Colon (tissue), 2 donors: ENCODE data around the gene IKZF3.
"Not testable (repeated sequence)": the region's sequence is repeated elsewhere in the genome, so short reads cannot be mapped to it uniquely, and the experiment has no call there.

Experiments used
- FAIRE-seq: peaks from 2 replicates; lab custom pipeline; 2012; peaks lifted over from hg19 to GRCh38; lab: Jason Lieb, UNC
- donor health status: control.
- donor health status: control.

The IKZF3 gene

DNA sequence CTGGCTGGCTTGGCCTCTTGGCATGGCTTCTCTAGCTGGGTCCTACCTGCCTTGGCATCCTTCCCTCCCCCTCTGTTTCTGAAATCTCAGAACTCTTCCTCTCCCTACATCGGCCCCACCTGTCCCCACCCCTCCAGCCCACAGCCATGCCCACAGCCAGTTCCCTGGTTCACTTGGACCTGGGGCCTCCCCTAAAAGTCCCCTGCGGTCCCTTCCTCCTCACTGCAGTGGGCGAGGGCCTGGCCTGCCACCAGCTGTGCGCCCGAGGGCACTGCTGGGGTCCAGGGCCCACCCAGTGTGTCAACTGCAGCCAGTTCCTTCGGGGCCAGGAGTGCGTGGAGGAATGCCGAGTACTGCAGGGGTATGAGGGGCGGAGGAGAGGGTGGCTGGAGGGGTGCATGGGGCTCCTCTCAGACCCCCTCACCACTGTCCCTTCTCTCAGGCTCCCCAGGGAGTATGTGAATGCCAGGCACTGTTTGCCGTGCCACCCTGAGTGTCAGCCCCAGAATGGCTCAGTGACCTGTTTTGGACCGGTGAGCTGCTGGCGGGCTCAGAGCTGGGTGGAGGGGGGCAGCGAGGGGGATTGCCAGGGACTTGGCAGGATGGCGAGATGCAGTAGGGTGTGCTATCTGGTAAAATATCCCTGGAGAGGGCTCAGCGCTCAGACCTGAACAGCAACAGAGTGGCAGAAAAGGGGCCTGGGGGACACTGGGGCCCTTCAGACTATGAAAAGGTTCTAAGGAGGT lies 147.9 kb downstream of the IKZF3 start:
- no peak for FAIRE-seq

DNA sequence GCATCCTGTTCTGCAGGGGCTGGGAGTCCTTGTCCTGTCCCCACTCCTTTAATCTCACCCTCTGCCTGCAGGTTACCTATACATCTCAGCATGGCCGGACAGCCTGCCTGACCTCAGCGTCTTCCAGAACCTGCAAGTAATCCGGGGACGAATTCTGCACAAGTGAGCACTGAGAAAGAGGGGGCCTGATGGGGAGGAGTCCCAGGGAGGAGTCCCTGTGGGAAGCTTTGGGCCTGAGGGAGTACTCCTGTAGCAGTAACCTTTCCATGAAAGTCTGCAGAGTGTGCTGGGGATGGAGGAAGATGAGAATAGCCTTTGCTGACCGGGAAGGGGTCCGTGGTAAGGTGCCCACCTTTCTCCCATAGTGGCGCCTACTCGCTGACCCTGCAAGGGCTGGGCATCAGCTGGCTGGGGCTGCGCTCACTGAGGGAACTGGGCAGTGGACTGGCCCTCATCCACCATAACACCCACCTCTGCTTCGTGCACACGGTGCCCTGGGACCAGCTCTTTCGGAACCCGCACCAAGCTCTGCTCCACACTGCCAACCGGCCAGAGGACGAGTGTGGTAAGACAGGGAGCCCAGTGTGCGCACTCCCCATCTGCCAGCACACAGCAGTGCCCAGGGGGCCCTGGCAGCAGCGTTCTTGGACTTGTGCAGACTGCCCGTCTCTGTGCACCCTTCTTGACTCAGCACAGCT lies 148.6 kb downstream of the IKZF3 start:
- FAIRE-seq, result no peak

DNA sequence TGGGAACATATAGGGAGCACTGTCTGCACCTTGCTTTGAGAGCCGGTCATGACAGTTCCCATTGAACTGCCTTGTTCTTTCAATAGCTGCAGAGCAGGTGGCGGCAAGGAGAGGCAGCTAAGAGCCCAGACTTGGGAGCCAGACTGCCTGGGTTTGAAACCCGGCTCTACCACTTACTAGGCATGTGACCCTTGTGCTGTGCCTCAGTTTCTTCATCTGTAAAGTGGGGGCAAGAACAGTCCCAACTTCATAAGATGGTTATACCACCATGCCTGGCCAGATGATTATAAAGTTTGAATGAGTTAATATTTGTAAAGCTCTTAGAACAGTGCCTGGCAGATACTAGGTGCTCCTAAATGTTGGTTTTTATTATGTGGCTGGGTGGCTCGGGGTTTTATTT lies 149.9 kb downstream of the IKZF3 start:
- FAIRE-seq, result no peak

DNA sequence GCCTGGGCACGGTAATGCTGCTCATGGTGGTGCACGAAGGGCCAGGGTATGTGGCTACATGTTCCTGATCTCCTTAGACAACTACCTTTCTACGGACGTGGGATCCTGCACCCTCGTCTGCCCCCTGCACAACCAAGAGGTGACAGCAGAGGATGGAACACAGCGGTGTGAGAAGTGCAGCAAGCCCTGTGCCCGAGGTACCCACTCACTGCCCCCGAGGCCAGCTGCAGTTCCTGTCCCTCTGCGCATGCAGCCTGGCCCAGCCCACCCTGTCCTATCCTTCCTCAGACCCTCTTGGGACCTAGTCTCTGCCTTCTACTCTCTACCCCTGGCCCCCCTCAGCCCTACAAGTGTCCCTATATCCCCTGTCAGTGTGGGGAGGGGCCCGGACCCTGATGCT lies 152.3 kb downstream of the IKZF3 start:
- no peak for FAIRE-seq

DNA sequence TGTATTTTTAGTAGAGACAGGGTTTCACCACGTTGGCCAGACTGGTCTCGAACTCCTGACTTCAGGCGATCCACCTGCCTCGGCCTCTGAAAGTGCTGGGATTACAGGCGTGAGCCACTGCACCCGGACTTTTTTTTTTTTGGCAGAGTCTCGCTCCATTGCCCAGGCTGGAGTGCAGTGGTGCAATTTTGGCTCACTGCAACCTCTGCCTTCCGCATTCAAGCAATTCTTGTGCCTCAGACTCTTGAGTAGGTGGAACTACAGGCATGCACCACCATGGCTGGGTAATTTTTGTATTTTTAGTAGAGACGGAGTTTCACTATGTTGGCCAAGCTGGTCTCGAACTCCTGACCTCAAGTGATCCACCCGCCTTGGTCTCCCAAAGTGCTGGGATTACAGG lies 153.0 kb downstream of the IKZF3 start:
- not testable (repeated sequence) for FAIRE-seq

DNA sequence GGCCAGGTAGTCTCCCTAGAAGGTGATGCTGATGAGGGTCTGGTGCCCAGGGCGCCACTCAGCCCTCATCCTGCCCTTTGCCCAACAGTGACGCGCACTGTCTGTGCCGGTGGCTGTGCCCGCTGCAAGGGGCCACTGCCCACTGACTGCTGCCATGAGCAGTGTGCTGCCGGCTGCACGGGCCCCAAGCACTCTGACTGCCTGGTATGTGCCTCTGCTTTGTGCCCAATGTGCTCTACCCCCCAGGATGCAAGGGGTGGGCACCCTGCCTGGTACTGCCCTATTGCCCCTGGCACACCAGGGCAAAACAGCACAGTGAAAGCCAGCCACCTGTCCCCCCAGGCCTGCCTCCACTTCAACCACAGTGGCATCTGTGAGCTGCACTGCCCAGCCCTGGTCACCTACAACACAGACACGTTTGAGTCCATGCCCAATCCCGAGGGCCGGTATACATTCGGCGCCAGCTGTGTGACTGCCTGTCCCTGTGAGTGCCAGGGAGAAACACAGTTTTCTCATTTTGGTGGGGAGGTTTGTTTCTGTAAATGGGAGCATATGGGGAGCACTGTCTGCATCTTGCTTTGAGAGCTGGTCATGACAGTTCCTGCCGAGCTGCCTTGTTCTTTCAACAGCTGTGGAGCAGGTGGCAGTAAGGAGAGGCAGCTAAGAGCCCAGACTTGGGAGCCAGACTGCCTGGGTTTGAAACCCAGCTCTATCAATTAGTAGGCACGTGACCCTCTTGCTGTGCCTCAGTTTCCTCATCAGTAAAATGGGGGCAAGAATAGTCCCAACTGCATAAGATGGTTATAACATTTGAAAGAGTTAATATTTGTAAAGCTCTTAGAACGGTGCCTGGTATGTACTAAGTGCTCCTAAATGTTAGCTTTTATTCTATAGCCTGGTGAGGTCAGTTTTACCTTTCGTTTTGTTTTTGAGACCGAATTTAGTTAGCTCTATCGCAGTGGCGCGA lies 153.8 kb downstream of the IKZF3 start:
- FAIRE-seq, result no peak

DNA sequence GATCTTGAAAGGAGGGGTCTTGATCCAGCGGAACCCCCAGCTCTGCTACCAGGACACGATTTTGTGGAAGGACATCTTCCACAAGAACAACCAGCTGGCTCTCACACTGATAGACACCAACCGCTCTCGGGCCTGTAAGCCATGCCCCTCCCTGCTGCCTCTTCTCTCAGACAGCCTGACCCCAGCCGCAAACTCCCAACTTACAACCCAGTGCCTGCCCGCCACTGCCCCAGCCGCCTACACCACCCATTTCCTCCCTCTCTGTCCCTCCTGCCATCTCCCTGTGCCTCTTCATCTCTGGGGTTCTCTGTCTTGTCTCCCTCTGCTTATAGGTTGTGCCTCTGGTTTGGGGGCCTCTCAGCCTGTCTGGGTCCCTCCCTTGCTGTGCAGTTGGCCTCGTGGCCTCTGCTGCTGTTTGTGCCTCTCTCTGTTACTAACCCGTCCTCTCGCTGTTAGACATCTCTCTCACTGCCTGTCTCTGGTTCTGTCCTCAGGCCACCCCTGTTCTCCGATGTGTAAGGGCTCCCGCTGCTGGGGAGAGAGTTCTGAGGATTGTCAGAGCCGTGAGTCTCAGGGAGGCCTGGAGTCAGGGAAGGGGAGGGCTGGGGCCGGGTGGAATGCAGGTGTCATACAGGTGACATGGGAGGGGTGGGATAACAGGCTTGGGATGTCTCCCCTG lies 154.7 kb downstream of the IKZF3 start:
- no peak for FAIRE-seq
